Vagina (tissue), 2 donors: ENCODE results near the gene FNDC3A. TPM values are rescaled to one million over a fixed set of nuclear protein-coding genes. Genes with fewer than 3 reads are reported as not detected.
A peak's percentile ranks its signal among the peaks of the same experiment; 100 is the strongest.

ENCODE experiments used
- DNase-seq, 2 donors: peaks; one replicate each; pipeline ENCODE4 v3.0.0-alpha.2; 2017; ENCODE audit errors: extremely low spot score in 2 of 2
- H3K27ac ChIP-seq: fragments of 200-600 bp; sonication (generic); one replicate; pipeline ENCODE4 v1.5.1; 2019
- H3K27me3 ChIP-seq: fragments of 200-600 bp; sonication (generic); one replicate; pipeline ENCODE4 v1.5.1; 2019
- H3K36me3 ChIP-seq, 2 donors: fragments of 200-600 bp; sonication (generic); one replicate each; pipeline ENCODE4 v1.5.1; 2017 to 2019
- H3K4me1 ChIP-seq: fragments of 200-600 bp; sonication (generic); one replicate; pipeline ENCODE4 v1.5.1; 2019
- H3K4me3 ChIP-seq, 2 donors: fragments of 200-600 bp; sonication (generic); 1 replicate in 1 of 2; 2 replicates in 1 of 2; pipeline ENCODE4 v1.5.1; 2016 to 2019
- H3K9me3 ChIP-seq: fragments of 200-600 bp; sonication (generic); one replicate; pipeline ENCODE4 v1.5.1; 2019
- CTCF ChIP-seq, 3 experiments: fragments of 450-650 bp in 2 of 3; fragments of 200-600 bp in 1 of 3; sonication (generic) in 1 of 3; IDR thresholded peaks; one replicate each; pipeline ENCODE4 v1.5.1; 2017 to 2019; ENCODE audit warnings: antibody characterized with exemption in 3 of 3, mild to moderate bottlenecking in 2 of 3, moderate library complexity in 2 of 3
- POLR2A ChIP-seq, 2 donors: fragments of 450-650 bp; IDR thresholded peaks; one replicate each; pipeline ENCODE4 v1.6.1; 2017; ENCODE audit warnings: antibody characterized with exemption in 2 of 2, mild to moderate bottlenecking in 2 of 2, moderate library complexity in 2 of 2
- POLR2AphosphoS5 ChIP-seq, 2 donors: sonication (generic); formaldehyde crosslinking; IDR thresholded peaks; one replicate each; pipeline ENCODE4 v1.9.0; 2017; ENCODE audit warnings: antibody characterized with exemption in 2 of 2, mild to moderate bottlenecking in 2 of 2, low read depth in 1 of 2; ENCODE audit not compliant: insufficient read depth in 1 of 2
- intact Hi-C: fragments of 100-400 bp; cut with DNase I; formaldehyde crosslinking; loops from one replicate; pipeline ENCODE4 v1.15.1; 2023
- total RNA-seq: library from RNA; depleted of rRNA; stranded (reverse); fragments of >200 nt; gene quantifications from one replicate; pipeline ENCODE4 v1.2.3, GENCODE V29; 2016

Gene FNDC3A
- total RNA-seq, 1 donor from 2014 or later = 32.2 TPM

- no peak for TF ChIP-seq CTCF (IDR thresholded peaks at IDR 0.05)
- TF ChIP-seq POLR2A (IDR thresholded peaks at IDR 0.05) = no peak
- no peak for TF ChIP-seq POLR2AphosphoS5 (IDR thresholded peaks at IDR 0.05; ENCODE audit: insufficient read depth in 1 of 2, low read depth in 1 of 2)
- Histone ChIP-seq H3K27ac (no peak overlapping the region), H3K4me3 (no peak overlapping the region), H3K36me3 (no peaks in the 10 kb centered on the region), H3K27me3 (no peaks in the 10 kb centered on the region), H3K9me3 (no peaks in the 10 kb centered on the region), H3K4me1 (peaks cover 11% of the 10 kb centered on the region)
- intact Hi-C loops = no loop called here
- no peak for DNase-seq
Observed at GRCh38 chr13:49245101-49245500, 269.4 kb downstream of the FNDC3A start.

- Histone ChIP-seq H3K27me3 (no peaks in the 10 kb centered on the region), H3K4me3 (peak overlapping the region; percentile 82 to 91), H3K27ac (peak overlapping the region; percentile 95), H3K36me3 (no peaks in the 10 kb centered on the region), H3K9me3 (no peaks in the 10 kb centered on the region), H3K4me1 (peaks cover 11% of the 10 kb centered on the region)
- no peak for DNase-seq
- TF ChIP-seq POLR2A (IDR thresholded peaks at IDR 0.05) (no peak), POLR2AphosphoS5 (IDR thresholded peaks at IDR 0.05; ENCODE audit: insufficient read depth in 1 of 2, low read depth in 1 of 2) (no peak), CTCF (IDR thresholded peaks at IDR 0.05) (no peak)
- intact Hi-C loops = no loop called here
Observed at GRCh38 chr13:49246850-49247642, 271.3 kb downstream of the FNDC3A start.

GRCh38 chr13:49247643-49248621 lies 272.2 kb downstream of the FNDC3A start, which contains the start of gene CDADC1:
Gene CDADC1 (plus strand): TSS chr13:49247925. CDS start chr13:49248038, 113 bp downstream.
- peak; percentile 97 for DNase-seq
- intact Hi-C loops = no loop called here
- peaks cover 11% of the 10 kb centered on the region for H3K4me1 ChIP-seq
- H3K36me3 ChIP-seq = no peaks in the 10 kb centered on the region
- peak within 1 kb of the TSS; percentile 95 for H3K27ac ChIP-seq
- no peaks in the 10 kb centered on the region for H3K27me3 ChIP-seq
- TF ChIP-seq POLR2AphosphoS5 (IDR thresholded peaks at IDR 0.05; ENCODE audit: insufficient read depth in 1 of 2, low read depth in 1 of 2) (peak; percentile 92 to 98), POLR2A (IDR thresholded peaks at IDR 0.05) (peak in 1 of 2 donors; percentile 84), CTCF (IDR thresholded peaks at IDR 0.05) (peak in 1 of 3 experiments; percentile 19)
- H3K4me3 ChIP-seq = peak within 1 kb of the TSS; percentile 82 to 91
- H3K9me3 ChIP-seq = no peaks in the 10 kb centered on the region

GRCh38 chr13:49248622-49249002 lies 272.9 kb downstream of the FNDC3A start:
- H3K36me3 ChIP-seq = no peaks in the 10 kb centered on the region
- peak overlapping the region; percentile 82 to 91 for H3K4me3 ChIP-seq
- intact Hi-C loops = no loop called here
- TF ChIP-seq CTCF (IDR thresholded peaks at IDR 0.05) (no peak), POLR2AphosphoS5 (IDR thresholded peaks at IDR 0.05; ENCODE audit: insufficient read depth in 1 of 2, low read depth in 1 of 2) (no peak), POLR2A (IDR thresholded peaks at IDR 0.05) (no peak)
- H3K4me1 ChIP-seq = peaks cover 11% of the 10 kb centered on the region
- H3K27ac ChIP-seq = peak overlapping the region; percentile 95
- H3K9me3 ChIP-seq = no peaks in the 10 kb centered on the region
- H3K27me3 ChIP-seq = no peaks in the 10 kb centered on the region
- DNase-seq = no peak
